Type B pancreatic cell (in vitro differentiated cells): ENCODE results near the gene PGLYRP1. TPM values are rescaled to one million over a fixed set of nuclear protein-coding genes. Genes with fewer than 3 reads are reported as not detected.

ENCODE experiments used
- DNase-seq: peaks from one replicate; pipeline ENCODE4 v3.0.0; 2021; ENCODE audit warnings: mixed read lengths; ENCODE audit not compliant: unreplicated experiment; ENCODE audit errors: extremely low spot score
- H3K27ac Mint-ChIP-seq: 2 replicates; pipeline ENCODE4 v1.8.0; 2021; ENCODE audit warnings: mild to moderate bottlenecking, mixed read lengths
- H3K27me3 Mint-ChIP-seq: 2 replicates; pipeline ENCODE4 v1.8.0; 2021; ENCODE audit warnings: mixed read lengths
- H3K36me3 Mint-ChIP-seq: 2 replicates; pipeline ENCODE4 v1.8.0; 2021; ENCODE audit warnings: mixed read lengths
- H3K4me1 Mint-ChIP-seq: one replicate; pipeline ENCODE4 v1.8.0; 2021; ENCODE audit warnings: mixed read lengths; ENCODE audit not compliant: unreplicated experiment
- H3K4me3 Mint-ChIP-seq: 2 replicates; pipeline ENCODE4 v1.8.0; 2021; ENCODE audit warnings: mild to moderate bottlenecking, mixed read lengths
- H3K9me3 Mint-ChIP-seq: 2 replicates; pipeline ENCODE4 v1.8.0; 2021; ENCODE audit warnings: mixed read lengths
- total RNA-seq: library from RNA; stranded (reverse); gene quantifications from 2 replicates; pipeline ENCODE4 v1.2.1, GENCODE V29; 2021; ENCODE audit warnings: low replicate concordance
- TF ChIP-seq, protein P1 (sequence below): fragments of 200-600 bp; sonication (generic); conservative IDR thresholded peaks from 2 replicates; pipeline ENCODE4 v1.5.0; 2021; ENCODE audit warnings: antibody characterized with exemption, mild to moderate bottlenecking

The PGLYRP1 gene
- total RNA-seq, 1 donor from 2014 or later: not detected

DNA sequence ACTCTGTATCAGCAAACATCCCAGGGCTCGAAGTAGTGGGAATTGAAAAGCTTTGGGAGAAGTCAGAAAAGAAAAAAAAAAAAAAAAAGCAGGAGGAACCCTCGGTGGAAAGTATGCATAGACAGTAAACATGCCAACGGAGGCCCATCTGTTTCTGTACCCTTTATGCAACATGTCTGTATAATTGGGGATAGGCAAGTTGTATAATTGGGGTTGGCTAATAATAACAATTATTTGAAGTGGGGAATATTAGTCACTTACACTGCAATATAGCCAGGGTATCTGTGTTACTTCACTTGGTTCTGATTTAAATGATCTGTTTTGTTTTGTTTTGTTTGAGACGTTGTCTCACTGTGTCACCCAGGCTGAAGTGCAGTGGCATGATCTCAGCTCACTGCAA lies 30.0 kb upstream of the PGLYRP1 start:
- no peak overlapping the region for H3K4me3 Mint-ChIP-seq
- H3K9me3 Mint-ChIP-seq: no peaks in the 10 kb centered on the region
- TF ChIP-seq, protein P1, sequence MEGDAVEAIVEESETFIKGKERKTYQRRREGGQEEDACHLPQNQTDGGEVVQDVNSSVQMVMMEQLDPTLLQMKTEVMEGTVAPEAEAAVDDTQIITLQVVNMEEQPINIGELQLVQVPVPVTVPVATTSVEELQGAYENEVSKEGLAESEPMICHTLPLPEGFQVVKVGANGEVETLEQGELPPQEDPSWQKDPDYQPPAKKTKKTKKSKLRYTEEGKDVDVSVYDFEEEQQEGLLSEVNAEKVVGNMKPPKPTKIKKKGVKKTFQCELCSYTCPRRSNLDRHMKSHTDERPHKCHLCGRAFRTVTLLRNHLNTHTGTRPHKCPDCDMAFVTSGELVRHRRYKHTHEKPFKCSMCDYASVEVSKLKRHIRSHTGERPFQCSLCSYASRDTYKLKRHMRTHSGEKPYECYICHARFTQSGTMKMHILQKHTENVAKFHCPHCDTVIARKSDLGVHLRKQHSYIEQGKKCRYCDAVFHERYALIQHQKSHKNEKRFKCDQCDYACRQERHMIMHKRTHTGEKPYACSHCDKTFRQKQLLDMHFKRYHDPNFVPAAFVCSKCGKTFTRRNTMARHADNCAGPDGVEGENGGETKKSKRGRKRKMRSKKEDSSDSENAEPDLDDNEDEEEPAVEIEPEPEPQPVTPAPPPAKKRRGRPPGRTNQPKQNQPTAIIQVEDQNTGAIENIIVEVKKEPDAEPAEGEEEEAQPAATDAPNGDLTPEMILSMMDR: no peak
- H3K27me3 Mint-ChIP-seq: peaks cover 45% of the 10 kb centered on the region
- no peak overlapping the region for H3K27ac Mint-ChIP-seq
- H3K4me1 Mint-ChIP-seq: peaks cover 8% of the 10 kb centered on the region
- no peaks in the 10 kb centered on the region for H3K36me3 Mint-ChIP-seq
- no peak for DNase-seq

- Mint-ChIP-seq H3K4me3 (no peak overlapping the region), H3K9me3 (peaks cover 12% of the 10 kb centered on the region), H3K4me1 (no peaks in the 10 kb centered on the region), H3K27ac (no peak overlapping the region), H3K27me3 (peaks cover 48% of the 10 kb centered on the region), H3K36me3 (no peaks in the 10 kb centered on the region)
- TF ChIP-seq, protein P1: no peak
- DNase-seq: no peak
These were observed 26.7 kb upstream of the PGLYRP1 start for GRCh38 chr19:46049597-46049996.

DNA sequence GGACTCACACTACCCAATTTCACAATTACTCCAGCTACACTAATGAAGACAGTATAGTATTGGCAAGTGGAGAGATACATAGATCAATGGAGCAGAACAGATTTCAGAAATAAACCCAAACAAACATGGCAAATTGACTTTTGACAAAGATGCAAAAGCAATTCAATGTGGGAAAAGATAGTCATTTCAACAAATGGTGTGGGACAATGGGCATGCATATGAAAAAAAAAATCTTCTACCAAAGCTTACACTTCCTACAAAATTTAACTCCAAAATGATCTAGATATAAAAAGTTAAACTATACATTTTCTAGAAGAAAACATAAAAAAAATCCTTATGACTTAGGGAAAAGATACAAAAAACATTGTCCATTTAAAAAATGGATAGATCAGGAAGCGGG lies 20.7 kb upstream of the PGLYRP1 start:
- Mint-ChIP-seq H3K27me3 (peaks cover 16% of the 10 kb centered on the region), H3K27ac (no peak overlapping the region), H3K4me1 (peaks cover 10% of the 10 kb centered on the region), H3K4me3 (no peak overlapping the region), H3K36me3 (peaks cover 5% of the 10 kb centered on the region), H3K9me3 (peaks cover 25% of the 10 kb centered on the region)
- TF ChIP-seq, protein P1: no peak
- no peak for DNase-seq

GRCh38 chr19:46042252-46042883 lies 19.5 kb upstream of the PGLYRP1 start:
- Mint-ChIP-seq H3K4me3 (no peak overlapping the region), H3K9me3 (peaks cover 21% of the 10 kb centered on the region), H3K27me3 (peaks cover 12% of the 10 kb centered on the region), H3K4me1 (peaks cover 10% of the 10 kb centered on the region), H3K27ac (no peak overlapping the region), H3K36me3 (peaks cover 5% of the 10 kb centered on the region)
- no peak for DNase-seq
- TF ChIP-seq, protein P1: no peak

DNA sequence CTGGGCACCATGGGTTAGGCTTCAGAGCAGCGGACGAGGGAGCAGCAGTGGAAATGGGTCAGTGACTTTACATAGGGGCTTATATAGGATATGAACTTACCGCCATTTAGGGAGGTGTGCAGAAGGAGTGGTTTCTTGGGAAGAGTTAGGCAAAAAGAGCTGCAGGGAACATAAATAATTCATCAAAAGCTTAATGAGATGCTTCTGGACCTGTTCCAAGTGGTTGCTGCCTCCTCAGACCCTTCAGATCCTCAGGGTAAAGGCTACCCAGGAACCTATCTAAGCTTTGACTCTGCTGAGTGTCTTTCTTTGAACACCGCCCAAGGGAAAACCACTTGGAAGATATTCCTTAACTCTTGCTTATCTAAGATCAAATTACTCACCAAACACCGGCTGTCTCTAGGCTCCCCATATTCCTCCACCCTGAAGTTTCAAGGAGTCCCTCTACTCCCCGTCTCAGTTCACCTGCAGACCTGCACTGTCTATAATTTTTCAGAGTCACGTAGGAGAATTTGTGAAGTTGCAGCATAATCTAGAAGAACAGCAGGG lies 18.2 kb upstream of the PGLYRP1 start, which contains the start of gene IGFL4:
TSS of gene IGFL4 (minus strand) at position 51 of the 549 bp plus-strand sequence. CDS start at position 11, 40 bp downstream.
- Mint-ChIP-seq H3K9me3 (peaks cover 13% of the 10 kb centered on the region), H3K4me3 (no peak within 1 kb of the TSS), H3K27me3 (no peaks in the 10 kb centered on the region), H3K27ac (no peak within 1 kb of the TSS), H3K4me1 (peaks cover 10% of the 10 kb centered on the region), H3K36me3 (peaks cover 5% of the 10 kb centered on the region)
- no peak for DNase-seq
- TF ChIP-seq, protein P1: no peak
